GM21717 (cell line): ENCODE data around the gene C1QTNF3.
A peak's percentile ranks its signal among the peaks of the same experiment; 100 is the strongest.
"Not testable (repeated sequence)": the region's sequence is repeated elsewhere in the genome, so short reads cannot be mapped to it uniquely, and the experiment has no call there.

ENCODE experiments used
- ATAC-seq: cut with Tn5 transposase; IDR thresholded peaks from one replicate; pipeline ENCODE4 v1.9.1; 2021; ENCODE audit warnings: mild to moderate bottlenecking, moderate library complexity; ENCODE audit not compliant: unreplicated experiment

The C1QTNF3 gene

DNA sequence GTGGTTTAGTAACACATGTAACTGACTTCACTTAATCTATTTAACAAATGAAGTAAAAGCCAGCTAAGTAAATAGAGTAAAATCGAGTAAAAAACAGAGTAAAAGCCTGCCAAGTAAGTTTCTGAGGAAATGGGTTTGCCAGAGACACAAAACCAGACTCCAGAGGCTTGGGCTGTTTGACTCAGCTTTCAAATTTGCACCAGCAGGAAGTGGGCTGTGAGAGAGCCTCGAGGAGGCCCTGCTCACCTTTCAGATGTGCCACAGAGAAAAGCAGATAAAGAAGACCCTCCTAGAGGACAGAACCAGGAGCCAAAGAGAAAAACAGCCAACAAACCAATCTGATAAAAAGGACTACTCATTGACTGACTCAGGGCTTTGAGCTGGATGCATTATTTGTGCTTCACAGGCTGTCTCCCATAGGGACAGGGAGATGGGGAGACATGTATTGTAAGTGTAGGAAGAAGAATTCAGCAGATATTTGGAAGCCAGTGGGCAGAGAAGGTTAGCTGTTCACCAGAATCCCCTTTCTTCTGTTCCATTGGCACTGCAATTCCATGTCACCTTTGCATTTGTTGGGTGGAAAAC is 20.8 kb downstream of the C1QTNF3 start:
- ATAC-seq, result peak; percentile 87

DNA sequence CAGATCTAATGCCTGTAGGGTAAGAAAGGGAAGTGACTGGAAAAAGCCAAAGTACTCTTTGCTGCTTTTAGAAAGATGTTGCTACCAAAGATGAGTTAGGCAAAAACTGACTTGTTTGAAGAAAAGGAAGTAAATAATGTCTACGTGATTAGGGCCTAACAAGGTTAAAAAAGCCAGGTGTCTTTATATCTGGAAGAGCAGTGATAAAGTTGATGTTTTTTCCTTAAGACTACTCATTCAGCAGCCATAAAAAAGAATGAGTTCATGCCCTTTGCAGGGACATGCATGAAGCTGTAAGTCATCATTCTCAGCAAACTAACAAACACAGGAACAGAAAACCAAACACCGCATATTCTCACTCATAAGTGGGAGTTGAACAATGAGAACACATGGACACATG is 21.7 kb downstream of the C1QTNF3 start:
- no peak for ATAC-seq

DNA sequence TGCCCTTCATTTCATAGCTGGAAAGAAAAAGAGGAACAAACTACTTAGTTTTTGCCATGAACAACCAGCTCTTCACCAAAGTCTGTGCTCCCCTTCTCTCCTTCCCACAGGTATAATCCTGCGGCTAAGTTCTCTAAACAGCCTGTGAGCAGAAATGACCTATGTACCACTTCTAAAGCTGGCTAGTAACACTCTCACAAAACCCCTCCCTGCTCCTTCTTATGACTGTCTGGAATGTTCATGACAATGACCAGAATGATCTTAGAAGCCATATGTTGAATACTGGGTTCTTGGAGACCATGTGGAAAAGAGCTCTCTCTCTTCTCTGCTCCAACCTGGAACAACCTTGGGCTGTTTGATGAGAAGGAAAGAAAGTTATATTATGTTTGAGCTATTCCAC is 22.3 kb downstream of the C1QTNF3 start:
- ATAC-seq, result no peak

DNA sequence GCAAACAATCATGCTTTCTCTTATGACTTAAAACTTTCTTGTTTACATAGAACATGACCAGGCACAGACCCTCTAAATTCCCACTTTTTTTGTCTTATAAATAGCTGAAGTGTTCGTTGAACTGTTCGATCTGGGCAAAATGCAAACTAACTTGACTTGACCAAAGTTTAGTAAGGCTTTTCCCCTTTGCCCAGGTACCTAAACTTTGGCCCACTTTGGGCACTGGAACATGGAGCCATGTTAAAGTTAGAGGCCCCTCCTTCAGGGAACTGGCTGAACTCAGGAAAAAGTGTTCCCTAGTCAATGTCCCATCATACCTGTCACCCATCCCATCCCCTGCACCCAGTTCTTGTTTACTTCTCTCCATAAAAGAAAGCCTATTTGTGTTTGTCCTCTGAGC is 25.8 kb downstream of the C1QTNF3 start:
- ATAC-seq, result no peak

DNA sequence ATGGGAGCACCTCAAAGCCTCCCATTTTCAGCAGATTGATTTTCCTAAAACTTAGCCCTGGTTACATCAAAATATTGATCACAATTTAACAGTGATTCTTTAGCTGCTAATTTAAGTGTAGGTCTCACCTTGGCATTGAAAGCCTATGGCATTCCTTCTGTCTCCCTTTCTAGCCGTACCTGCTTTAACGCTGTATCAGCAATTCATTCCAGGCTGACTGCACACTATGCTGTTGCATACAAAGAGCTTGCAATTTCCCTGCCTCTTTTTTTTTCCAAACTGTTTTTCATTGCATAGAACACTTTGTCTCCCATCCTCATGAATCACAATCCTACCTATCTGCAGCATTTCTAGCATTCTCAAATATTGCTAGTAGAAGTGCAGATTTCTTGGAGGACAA is 26.3 kb downstream of the C1QTNF3 start:
- ATAC-seq, result no peak

DNA sequence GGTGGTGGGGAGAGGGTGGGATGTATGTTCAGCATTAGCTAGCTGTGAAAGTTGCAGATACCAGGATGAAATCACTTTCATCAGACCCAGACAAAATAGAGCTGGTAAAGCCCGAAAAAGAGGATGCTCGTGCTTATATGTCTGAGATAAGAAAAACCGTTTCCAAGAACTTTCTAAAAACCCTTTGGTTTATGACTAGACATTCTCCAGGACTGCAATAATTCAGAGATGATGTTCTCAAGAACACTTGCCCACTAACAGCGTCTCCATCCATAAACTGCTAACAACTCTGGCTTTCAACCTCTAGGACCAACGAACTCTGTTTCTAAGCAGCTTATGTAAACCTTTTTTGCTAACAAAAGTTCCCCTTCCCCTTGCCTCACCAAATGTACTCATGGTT is 26.8 kb downstream of the C1QTNF3 start:
- no peak for ATAC-seq

DNA sequence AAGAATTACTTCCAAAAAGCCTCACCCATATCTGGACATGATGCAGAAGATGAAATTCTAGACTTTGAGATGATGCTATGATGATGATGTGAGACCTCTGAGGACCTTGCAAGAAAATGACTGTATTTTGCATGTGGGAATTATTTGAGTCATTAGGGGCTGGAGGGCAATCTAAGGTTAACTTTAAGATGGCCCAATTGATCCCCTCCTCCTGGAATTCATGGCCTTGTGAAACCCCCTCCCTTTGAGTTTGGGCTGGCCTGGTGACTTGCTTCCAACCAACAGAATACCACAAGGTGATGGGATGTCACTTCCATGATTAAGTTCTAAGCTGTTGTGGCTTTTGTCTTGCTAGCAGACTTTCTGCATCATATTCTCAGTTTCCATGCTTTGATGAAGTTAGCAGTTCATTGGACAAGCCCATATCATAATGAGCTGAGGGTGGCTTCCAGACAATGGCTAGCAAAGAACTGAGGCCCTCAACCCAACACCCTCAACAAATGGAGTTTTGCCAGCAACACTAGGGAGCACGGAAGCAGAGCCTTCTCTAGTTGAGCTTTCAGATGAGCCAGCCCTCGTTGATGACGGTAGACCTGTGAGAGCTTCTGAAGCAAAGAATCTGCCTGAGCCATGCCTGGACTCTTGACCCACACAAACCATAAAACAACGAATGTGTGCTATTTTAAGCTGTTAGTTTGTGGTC is 27.7 kb downstream of the C1QTNF3 start:
- no peak for ATAC-seq

DNA sequence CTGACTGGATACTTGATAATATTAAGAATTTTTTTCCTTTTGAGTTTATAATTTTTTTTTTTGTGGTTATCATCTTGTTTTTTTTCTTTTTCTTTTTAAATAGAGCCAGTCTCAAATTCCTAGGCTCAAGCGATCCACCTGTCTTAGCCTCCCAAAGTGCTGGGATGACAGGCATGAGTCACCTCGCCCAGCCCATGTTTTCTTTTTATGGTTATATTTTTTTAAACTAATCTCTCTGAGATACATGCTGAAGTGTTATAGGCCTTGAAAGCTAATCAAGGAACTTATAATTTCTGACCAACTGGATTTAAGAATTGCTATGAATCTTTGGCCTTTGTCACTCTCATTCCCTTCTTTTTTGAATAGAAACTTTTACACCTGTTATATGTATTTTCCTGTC is 28.4 kb downstream of the C1QTNF3 start:
- no peak for ATAC-seq

DNA sequence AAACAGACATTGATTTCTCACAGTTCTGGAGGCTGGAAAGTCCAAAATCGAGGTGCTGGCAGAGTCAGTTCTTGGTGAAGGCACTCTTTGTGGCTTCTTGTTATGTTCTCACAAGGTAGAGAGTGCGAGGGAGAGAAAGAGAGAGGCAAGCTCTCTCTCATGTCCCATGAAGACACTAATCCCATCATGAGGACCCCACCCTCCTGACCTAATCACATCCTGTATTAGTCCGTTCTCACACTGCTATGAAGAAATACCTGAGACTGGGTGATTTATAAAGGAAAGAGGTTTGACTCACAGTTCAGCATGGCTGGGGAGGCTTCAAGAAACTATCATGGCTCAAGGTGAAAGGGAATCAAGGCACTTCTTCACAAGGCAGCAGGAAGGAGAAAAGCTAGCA is 29.5 kb downstream of the C1QTNF3 start:
- ATAC-seq, result no peak

DNA sequence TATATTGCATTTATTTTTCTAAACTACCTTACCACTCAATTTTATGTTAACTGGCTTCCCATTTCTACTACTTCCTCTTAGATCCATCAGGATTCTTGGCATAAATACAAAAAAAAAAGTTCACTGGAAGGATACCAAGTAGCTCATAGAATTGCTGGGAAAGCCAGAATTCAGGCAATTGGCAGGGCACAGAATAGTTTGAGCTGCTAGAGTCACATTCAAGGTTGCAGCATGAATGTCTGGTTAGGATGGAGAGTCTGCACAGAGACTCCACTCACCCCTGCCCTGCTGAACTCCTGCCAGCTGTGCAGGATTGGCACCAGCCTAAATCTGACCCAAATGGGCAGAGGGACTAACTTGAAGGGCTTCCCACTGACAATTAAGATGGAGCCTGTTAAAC is 30.2 kb downstream of the C1QTNF3 start:
- no peak for ATAC-seq

DNA sequence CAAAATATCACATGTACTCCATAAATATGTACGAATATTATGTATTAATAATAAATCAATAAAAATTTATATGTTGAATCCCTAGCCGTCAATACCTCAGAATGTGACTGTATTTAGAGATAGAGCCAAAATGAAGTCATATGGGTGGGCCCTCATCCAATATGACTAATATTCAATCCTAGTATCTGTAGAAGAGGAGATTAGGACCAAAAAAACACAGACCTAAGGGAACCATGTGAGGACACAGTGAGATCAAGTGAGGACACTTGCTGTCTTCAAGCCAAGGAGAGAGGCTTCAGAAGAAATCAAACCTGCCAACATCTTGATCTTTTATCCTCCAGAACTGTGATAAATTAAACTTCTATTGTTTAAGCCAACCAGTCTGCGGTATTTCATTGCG is 31.5 kb downstream of the C1QTNF3 start:
- ATAC-seq, result no peak

DNA sequence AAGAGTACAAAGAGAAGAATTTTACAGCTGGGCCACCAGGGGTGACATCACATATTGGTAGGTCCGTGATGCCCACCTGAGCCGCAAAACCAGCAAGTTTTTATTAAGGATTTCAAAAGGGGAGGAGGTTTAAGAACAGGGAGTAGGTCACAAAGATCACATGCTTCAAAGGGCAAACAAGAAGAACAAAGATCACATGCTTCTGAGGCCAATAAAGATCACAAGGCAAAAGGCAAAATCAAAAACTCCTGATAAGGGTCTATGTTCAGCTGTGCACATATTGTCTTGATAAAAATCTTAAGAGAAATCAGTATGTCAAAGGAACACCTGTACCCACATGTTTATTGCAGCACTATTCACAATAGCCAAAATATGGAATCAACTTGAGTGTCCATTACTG is 32.9 kb downstream of the C1QTNF3 start:
- not testable (repeated sequence) for ATAC-seq

DNA sequence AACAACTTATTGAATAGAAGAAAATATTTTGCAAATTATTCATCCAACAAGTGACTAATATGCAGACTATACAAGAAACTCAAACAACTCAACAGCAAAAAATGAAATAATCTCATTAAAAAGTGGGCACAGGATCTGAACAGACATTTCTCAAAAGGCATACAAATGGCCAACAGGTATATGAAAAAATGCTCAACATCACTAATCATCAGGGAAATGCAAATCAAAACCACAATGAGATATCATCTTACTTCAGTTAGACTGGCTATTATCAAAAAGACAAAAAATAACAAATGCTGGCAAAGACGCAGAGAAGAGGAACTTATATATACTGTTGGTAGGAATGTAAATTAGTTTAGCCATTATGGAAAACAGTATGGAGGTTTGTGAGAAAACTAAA is 33.4 kb downstream of the C1QTNF3 start:
- no peak for ATAC-seq

DNA sequence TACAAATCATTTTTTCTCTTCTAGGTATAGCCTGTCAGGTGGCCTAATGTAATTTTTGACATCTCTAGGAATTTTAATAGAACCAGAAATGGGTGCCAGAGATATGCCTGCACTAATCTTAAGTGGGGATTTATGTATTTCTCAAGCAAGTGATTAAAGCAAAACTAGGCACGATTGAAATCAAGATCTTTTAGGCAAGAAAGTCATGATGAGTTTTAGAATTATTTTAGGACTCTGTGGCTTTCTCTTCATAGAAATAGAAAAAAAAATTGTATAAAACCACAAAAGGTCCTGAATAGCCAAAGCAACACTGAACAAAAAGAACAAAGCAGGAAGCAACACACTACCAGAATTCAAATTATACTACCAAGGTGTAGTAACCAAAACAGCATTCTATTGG is 34.2 kb downstream of the C1QTNF3 start:
- ATAC-seq, result no peak

DNA sequence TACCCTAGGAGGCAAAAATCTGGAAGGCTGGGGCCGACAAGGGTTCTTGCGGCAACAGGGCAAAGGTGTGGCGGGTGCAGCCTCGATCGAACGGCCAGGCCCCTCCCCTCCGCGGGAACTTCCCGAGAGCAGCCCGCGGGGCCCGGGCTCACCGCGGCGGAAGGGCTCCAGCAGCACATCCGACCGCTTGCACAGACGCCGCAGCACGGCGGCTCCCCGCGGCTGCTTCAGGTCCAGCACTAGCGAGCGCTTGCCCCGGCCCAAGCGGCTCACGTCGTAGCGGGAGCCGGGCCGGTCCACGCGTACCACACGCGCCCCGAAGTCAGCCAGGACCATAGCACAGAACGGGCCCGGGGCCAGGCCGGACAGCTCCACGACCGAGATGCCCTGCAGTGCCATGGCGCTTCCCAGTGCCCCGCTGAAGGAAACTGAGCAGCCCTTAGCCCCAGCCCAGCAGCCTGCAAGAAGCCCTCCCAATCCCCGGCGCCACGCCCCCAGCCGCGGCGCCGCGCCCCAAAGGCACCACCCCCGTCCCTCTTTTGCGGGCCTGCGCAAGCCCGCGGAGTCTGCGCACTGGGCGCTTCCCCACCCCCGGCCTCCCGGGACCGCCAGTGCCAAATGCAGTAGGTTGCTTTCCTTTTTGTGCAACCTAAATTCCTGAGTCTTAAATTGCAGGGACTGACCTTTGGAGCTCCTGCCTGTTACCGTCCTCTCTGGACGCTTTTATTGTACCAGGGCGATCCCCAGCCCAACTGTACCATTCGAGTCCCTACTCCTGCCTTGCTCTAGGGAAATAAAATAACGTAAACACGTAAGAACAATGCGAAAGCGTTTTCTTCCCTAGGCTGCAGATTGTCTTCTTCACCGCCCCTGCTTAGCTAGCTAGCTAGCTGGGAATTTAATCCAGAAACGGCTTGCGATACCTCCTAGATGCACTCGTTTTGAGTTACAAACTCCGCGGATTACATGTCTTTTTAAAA is 35.1 kb downstream of the C1QTNF3 start, which contains the start of gene AMACR:
AMACR (minus strand) TSS at position 430 of the 980 bp plus-strand sequence; CDS start at position 399, 31 bp downstream.
- ATAC-seq, result peak; percentile 92

DNA sequence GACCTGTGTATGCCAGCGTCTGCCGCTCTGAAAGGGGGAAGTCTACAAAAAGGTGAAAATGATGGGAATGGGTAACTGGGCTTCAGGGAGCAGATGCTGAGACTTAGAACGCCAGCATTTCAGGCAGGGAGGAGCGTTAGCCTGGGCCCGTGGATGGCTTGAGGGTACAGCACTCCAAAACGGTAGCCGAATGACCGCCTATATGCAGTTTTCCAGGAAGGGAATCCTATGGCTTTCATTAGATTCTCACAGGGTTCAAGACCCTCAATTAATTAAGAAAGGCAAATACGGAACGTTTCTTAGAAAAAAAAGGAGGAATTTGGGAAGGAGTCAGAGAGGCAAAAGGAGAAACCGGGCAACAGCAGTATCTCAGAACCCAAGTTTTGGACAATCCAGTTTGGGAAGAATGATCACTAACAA is 35.8 kb downstream of the C1QTNF3 start:
- no peak for ATAC-seq

DNA sequence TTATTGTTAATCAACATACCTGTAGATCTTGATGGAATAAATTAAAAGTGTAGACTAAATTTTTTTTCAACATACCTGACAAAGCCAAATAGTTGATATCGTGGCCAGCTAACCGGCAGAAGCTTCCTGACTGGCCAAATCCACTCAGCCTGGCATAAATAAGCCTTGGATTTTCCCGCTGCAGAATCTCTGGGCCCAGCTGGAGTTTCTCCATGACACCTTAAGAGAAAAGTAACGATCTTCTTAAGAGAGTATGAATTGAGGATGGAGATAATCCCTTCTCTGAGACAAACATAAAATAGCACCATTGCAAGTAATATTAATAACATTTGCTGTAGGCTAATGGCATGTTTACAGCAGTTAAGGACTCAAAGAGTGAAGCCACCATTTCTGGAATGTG is 37.3 kb downstream of the C1QTNF3 start:
- no peak for ATAC-seq

DNA sequence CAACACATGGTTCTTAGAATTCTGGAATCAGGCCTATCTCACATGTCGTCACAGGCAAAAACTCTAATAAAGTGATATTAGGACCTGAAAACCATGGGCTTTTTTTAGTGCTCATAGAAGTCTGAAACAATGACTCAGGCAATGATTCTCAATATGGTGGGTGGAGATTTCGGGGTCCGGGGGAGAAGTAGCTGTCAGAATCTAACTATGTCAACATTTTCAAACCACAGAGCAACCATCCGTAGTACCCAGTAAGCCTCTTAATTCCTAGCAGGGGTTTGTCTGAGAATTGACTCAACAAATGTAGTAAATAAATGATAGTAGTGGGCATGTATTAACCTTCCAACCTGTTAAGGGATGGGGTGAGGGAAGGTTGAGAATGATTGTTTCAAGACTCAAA is 37.8 kb downstream of the C1QTNF3 start:
- ATAC-seq, result no peak

DNA sequence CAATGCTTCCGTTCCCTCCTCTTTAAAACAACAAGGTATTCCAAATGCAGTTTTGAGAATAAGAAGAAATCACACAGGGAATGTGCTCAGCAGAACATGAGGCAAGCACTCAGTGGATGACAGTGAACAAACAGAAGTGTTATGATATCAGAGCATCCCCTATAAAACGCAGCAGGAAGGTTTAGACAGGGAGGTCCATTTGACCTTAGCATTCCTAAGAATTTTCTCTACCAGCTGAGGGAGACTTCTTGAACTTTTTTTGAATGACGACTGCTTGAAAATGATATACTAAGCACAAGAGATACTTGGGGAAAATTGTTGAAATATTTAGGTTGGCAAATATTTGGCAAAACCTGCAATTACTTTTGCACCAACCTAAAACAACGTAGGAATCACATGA is 39.1 kb downstream of the C1QTNF3 start:
- no peak for ATAC-seq

DNA sequence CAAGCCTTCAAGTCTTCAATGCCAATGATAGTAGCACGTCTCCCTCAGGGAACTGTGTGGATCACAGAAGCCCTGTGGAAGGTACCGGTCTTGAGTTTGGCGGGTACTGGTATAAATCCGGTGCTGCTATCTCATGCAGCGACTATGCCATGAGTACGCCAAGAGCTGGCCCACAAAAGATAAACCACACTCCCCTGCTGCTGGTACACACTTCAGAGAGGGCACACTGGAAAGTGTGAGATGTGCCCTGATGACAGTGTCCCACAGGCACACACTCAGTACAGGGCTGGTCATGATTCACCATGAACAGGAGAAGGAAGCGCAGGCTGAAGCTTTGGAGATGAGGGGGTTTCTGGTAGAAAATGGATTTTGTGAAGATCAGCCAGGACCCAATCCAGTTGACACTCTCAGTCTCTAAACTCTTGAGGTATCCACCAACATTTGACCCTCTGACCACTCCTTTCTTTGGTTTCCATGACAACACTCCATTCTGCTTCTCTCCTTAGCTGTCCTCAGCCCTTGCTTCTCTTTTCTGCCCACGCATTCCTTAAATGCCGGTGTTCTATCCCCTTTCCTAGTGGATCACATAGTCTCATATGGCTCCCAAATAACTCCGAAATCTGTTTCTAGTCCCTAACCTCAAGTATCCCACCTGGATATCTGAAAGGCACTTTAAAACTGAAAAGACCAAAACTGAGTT is 40.2 kb downstream of the C1QTNF3 start:
- no peak for ATAC-seq

DNA sequence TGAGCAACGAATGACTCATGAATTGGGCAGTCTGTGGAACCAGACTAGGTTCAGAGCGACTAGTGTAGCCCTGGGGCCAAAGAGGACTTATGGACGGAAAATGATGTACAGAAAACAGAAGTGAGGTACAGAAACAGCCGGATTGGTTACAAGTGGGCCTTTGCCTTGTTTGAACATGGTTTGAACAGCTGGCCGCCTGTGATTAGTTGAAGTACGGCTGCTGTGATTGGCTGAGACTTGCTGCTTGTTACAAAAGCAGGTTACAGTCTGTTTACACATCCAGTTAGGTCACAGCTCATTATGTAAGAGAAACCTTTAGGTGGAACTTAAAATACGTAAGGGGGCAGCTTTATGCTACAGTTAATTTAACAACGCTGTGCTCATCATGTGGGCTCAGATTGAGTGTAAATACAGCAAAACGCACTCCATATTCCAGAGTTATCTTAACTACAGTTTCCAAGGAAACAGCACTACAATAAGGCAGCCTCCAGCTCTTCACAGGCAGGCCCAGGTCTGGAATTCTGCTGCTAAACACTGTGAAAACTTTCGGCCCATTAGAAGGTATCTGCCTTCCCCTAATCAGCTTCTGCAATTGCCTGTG is 41.7 kb downstream of the C1QTNF3 start:
- no peak for ATAC-seq
